ENCODE measurements around the gene SNX10. TPM values are rescaled to one million over a fixed set of nuclear protein-coding genes. Genes with fewer than 3 reads are reported as not detected.

Gene SNX10
- total and polyA plus RNA-seq, 2 experiments from 2014 or later, result 0.60 to 1.5 TPM

DNA sequence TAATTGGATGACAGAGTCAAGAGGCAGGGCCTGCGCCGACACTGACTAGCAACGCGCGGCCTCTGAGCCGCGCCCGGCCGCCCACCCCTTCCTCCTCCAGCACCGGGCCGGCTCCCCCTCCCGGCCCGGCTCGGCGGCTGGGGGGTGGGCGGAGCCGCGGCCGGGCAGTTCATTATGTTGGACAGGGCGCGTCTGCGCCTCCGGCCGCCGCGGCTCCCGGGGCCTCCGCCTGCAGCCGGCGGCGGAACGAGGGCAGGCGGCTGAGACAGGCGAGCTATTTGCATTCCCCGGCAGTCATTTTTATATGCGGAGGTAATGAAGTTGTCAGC lies 106.7 kb downstream of the SNX10 start:
- Histone ChIP-seq H3K27me3 (replicated peaks; ENCODE audit: insufficient read depth) (no peaks in the 10 kb centered on the region), H3K9me2 (ENCODE audit: insufficient read depth) (no peaks in the 10 kb centered on the region), H4K20me1 (ENCODE audit: insufficient read depth) (no peaks in the 10 kb centered on the region), H3F3A (ENCODE audit: insufficient read depth) (no peaks in the 10 kb centered on the region), H3K4me3 (peak overlapping the region; percentile 75), H2AFZ (peak overlapping the region; percentile 92), H3K36me3 (ENCODE audit: low read depth) (no peaks in the 10 kb centered on the region), H3K79me2 (ENCODE audit: insufficient read depth) (no peaks in the 10 kb centered on the region), H3K4me1 (ENCODE audit: insufficient read depth) (0 out of 2 replicates have a peak, but pooled peaks cover 5% of the 10 kb centered on the region), H3K4me2 (ENCODE audit: unreplicated experiment) (peak overlapping the region; percentile 76), H3K9me3 (ENCODE audit: low read depth) (no peaks in the 10 kb centered on the region), H3K9ac (peak overlapping the region; percentile 70), H3K27ac (no peak overlapping the region)
- 0 to 1% methylated on average over 3 to 21 of the region's 36 CpGs for WGBS, 2 experiments (ENCODE audit: low coverage in 1 of 2, low lambda C conversion rate in 2 of 2, missing lambda C conversion rate in 2 of 2)
- DNase-seq, result peak; percentile 73
- no peak for TF ChIP-seq EZH2 (IDR thresholded peaks at IDR 0.05; ENCODE audit: insufficient read depth, poor library complexity, severe bottlenecking)
- TF ChIP-seq EZH2phosphoT487 (IDR thresholded peaks at IDR 0.05; ENCODE audit: insufficient read depth, low read depth), result no peak
- in situ Hi-C loops (cut with MboI), result no loop called here

DNA sequence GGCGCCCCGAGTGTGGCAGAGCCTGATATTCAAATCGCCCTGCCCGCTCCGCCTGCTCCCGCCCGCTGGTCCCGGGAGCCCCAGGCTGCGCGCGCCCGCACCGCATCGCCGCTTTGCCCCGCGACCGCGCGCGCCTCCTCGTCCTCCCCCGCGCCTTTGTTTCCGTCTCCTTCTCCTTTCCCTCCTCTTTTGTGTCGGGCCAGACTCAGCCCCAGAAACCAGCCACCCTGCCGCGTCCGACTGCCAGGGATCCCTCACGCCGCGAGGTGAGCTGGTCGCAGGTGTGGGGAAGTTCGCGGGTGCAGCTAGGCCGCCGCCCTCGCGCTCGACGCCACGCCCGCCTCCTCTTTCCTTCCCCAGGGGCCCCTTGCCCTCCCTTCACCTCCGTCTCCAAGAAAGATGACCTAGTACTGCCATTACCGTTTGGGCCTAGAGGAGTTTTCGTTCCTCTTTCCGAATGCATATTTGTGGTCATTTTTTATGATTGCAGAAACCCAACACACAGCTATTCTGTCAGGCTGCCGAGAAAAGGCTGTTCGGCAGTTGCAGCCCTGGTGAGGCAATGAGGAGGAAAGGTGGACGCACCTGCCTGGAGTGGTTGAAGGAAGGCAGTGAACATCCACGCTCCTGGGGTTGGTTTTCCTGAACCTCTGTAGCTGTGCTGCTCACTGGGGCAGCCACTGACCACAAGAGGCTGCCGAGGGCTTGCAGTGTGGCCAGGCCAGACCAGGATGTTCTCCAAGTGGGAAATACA lies 107.3 kb downstream of the SNX10 start:
- peak overlapping the region; percentile 70 for H3K9ac ChIP-seq
- no peaks in the 10 kb centered on the region for H3K36me3 ChIP-seq (ENCODE audit: low read depth)
- in situ Hi-C loops (cut with MboI), result no loop called here
- 1% methylated on average over 50 to 52 of the region's 52 CpGs for WGBS, 2 experiments (ENCODE audit: low coverage in 1 of 2, low lambda C conversion rate in 2 of 2, missing lambda C conversion rate in 2 of 2)
- no peak overlapping the region for H3K27ac ChIP-seq
- H3K4me1 ChIP-seq (ENCODE audit: insufficient read depth), result 0 out of 2 replicates have a peak, but pooled peaks cover 5% of the 10 kb centered on the region
- H2AFZ ChIP-seq, result peak overlapping the region; percentile 92
- H3K9me2 ChIP-seq (ENCODE audit: insufficient read depth), result no peaks in the 10 kb centered on the region
- H3K27me3 ChIP-seq (replicated peaks; ENCODE audit: insufficient read depth), result no peaks in the 10 kb centered on the region
- H3K4me2 ChIP-seq (ENCODE audit: unreplicated experiment), result peak overlapping the region; percentile 76
- H4K20me1 ChIP-seq (ENCODE audit: insufficient read depth), result no peaks in the 10 kb centered on the region
- TF ChIP-seq EZH2 (IDR thresholded peaks at IDR 0.05; ENCODE audit: insufficient read depth, poor library complexity, severe bottlenecking), result no peak
- TF ChIP-seq EZH2phosphoT487 (IDR thresholded peaks at IDR 0.05; ENCODE audit: insufficient read depth, low read depth), result no peak
- peak overlapping the region; percentile 75 for H3K4me3 ChIP-seq
- H3F3A ChIP-seq (ENCODE audit: insufficient read depth), result no peaks in the 10 kb centered on the region
- H3K9me3 ChIP-seq (ENCODE audit: low read depth), result no peaks in the 10 kb centered on the region
- no peaks in the 10 kb centered on the region for H3K79me2 ChIP-seq (ENCODE audit: insufficient read depth)
- peak; percentile 69 for DNase-seq

DNA sequence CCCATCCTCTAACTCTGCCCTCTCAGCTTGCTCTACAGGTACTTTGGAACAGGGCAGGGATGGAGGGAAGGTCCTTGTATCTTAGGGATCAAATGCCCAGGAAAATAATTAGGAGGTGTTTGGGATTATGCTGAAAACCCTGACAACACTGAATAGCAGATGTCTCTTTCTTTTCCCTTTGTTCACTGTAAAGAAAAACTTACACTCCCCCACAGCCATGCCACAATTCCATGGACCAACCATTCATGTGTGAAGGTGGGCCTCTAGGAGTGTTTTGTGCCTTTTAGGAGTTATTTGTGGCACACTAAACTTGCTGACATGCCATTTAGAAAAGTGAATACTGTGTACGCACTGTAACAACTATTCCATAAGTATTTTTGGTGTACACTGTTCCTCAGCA lies 108.1 kb downstream of the SNX10 start:
- no peaks in the 10 kb centered on the region for H3K27me3 ChIP-seq (replicated peaks; ENCODE audit: insufficient read depth)
- no peaks in the 10 kb centered on the region for H3F3A ChIP-seq (ENCODE audit: insufficient read depth)
- no peaks in the 10 kb centered on the region for H4K20me1 ChIP-seq (ENCODE audit: insufficient read depth)
- 95 to 100% methylated on average over 1 of the region's 1 CpG for WGBS, 2 experiments (ENCODE audit: low coverage in 1 of 2, low lambda C conversion rate in 2 of 2, missing lambda C conversion rate in 2 of 2)
- no peaks in the 10 kb centered on the region for H3K79me2 ChIP-seq (ENCODE audit: insufficient read depth)
- no peak for DNase-seq
- H3K27ac ChIP-seq, result no peak overlapping the region
- H3K9me2 ChIP-seq (ENCODE audit: insufficient read depth), result no peaks in the 10 kb centered on the region
- H3K9ac ChIP-seq, result no peak overlapping the region
- no peak overlapping the region for H3K4me2 ChIP-seq (ENCODE audit: unreplicated experiment)
- no peak for TF ChIP-seq EZH2phosphoT487 (IDR thresholded peaks at IDR 0.05; ENCODE audit: insufficient read depth, low read depth)
- TF ChIP-seq EZH2 (IDR thresholded peaks at IDR 0.05; ENCODE audit: insufficient read depth, poor library complexity, severe bottlenecking), result no peak
- in situ Hi-C loops (cut with MboI), result no loop called here
- no peaks in the 10 kb centered on the region for H3K9me3 ChIP-seq (ENCODE audit: low read depth)
- H3K36me3 ChIP-seq (ENCODE audit: low read depth), result no peaks in the 10 kb centered on the region
- H3K4me1 ChIP-seq (ENCODE audit: insufficient read depth), result 0 out of 2 replicates have a peak, but pooled peaks cover 5% of the 10 kb centered on the region
- H2AFZ ChIP-seq, result no peak overlapping the region
- H3K4me3 ChIP-seq, result no peak overlapping the region

- Histone ChIP-seq H3K9me3 (ENCODE audit: low read depth) (no peaks in the 10 kb centered on the region), H3K4me2 (ENCODE audit: unreplicated experiment) (no peak overlapping the region), H4K20me1 (ENCODE audit: insufficient read depth) (no peaks in the 10 kb centered on the region), H3F3A (ENCODE audit: insufficient read depth) (no peaks in the 10 kb centered on the region), H3K36me3 (ENCODE audit: low read depth) (no peaks in the 10 kb centered on the region), H3K4me1 (ENCODE audit: insufficient read depth) (0 out of 2 replicates have a peak, but pooled peaks cover 5% of the 10 kb centered on the region), H3K27me3 (replicated peaks; ENCODE audit: insufficient read depth) (no peaks in the 10 kb centered on the region), H3K9ac (no peak overlapping the region), H3K27ac (no peak overlapping the region), H3K9me2 (ENCODE audit: insufficient read depth) (no peaks in the 10 kb centered on the region), H3K4me3 (no peak overlapping the region), H2AFZ (no peak overlapping the region), H3K79me2 (ENCODE audit: insufficient read depth) (no peaks in the 10 kb centered on the region)
- WGBS, 2 experiments (ENCODE audit: low coverage in 1 of 2, low lambda C conversion rate in 2 of 2, missing lambda C conversion rate in 2 of 2), result 74 to 79% methylated on average over 3 of the region's 3 CpGs
- no peak for DNase-seq
- TF ChIP-seq EZH2phosphoT487 (IDR thresholded peaks at IDR 0.05; ENCODE audit: insufficient read depth, low read depth) (no peak), EZH2 (IDR thresholded peaks at IDR 0.05; ENCODE audit: insufficient read depth, poor library complexity, severe bottlenecking) (no peak)
- in situ Hi-C loops (cut with MboI), result no loop called here
Observed at GRCh38 chr7:26403640-26404039, 112.0 kb downstream of the SNX10 start.

Measured in GM23248 (cell line).